WERI-Rb-1 (cell line): ENCODE data around the gene ADGRG3.

ENCODE experiments used
- DNase-seq: peaks from one replicate; pipeline ENCODE4 v3.0.0-alpha.2; 2020
- H3K27ac ChIP-seq: fragments of 250-450 bp; sonication (Bioruptor Pico); 2 replicates; pipeline ENCODE4 v1.5.1; 2020; ENCODE audit warnings: mild to moderate bottlenecking, moderate library complexity
- H3K27me3 ChIP-seq: fragments of 250-450 bp; sonication (Bioruptor Pico); 2 replicates; pipeline ENCODE4 v1.5.1; 2021; ENCODE audit warnings: mild to moderate bottlenecking, low read depth, moderate library complexity; ENCODE audit not compliant: insufficient read depth, severe bottlenecking
- H3K36me3 ChIP-seq: fragments of 250-450 bp; sonication (Bioruptor Pico); 2 replicates; pipeline ENCODE4 v1.5.1; 2020; ENCODE audit warnings: mild to moderate bottlenecking, moderate library complexity
- H3K4me3 ChIP-seq: 2 replicates; pipeline ENCODE4 v1.5.1; 2011; ENCODE audit warnings: low read depth, mild to moderate bottlenecking, control low read depth, low read length
- H3K9me3 ChIP-seq: fragments of 250-450 bp; sonication (Bioruptor Pico); 2 replicates; pipeline ENCODE4 v1.5.1; 2021; ENCODE audit warnings: mild to moderate bottlenecking, moderate library complexity; ENCODE audit not compliant: severe bottlenecking
- TF ChIP-seq, protein P1 (sequence below): IDR thresholded peaks from 2 replicates; pipeline ENCODE4 v1.5.1; 2011; ENCODE audit warnings: low read depth, mild to moderate bottlenecking, control low read depth, inconsistent platforms, low read length

ADGRG3 gene

DNA sequence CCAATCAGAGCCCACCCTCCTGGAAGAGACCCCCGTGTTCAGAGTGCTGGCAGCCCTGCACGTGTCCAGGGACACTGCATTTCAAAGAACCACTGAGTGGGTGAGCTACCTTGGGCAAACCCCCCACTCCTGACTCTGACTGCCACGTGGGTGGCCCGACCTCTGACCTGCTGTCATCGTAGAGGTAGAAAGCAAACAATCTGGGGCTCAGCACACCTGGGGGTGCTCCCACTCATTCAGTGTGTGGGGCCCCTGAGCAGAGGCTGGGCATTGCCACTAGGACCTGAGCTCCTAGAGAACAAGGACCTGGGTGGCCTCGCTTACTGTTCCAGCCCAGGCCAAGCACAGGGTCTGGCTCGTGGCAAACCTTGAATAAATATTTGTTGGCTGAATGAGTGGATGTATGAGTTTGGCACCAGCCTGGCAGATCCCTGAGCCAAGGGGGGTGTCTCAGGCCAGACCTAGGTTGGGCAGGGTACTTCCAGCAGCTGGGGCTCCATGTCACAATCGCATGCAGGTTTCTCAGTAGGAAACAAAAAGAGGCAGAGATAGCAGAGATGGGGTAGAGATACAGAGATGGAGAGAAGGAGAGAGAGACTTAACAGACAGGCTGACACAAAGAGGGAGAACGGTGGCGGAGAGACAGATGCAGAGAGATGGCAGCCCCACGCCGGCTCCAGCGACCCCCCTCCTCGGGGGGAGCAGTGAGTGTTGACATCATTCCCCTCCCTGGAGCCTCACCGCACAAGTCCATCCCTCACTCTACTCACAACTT lies 21.1 kb downstream of the ADGRG3 start:
- Histone ChIP-seq H3K4me3 (no peak overlapping the region), H3K27me3 (no peaks in the 10 kb centered on the region), H3K27ac (no peak overlapping the region), H3K9me3 (no peaks in the 10 kb centered on the region), H3K36me3 (no peaks in the 10 kb centered on the region)
- TF ChIP-seq, protein P1, sequence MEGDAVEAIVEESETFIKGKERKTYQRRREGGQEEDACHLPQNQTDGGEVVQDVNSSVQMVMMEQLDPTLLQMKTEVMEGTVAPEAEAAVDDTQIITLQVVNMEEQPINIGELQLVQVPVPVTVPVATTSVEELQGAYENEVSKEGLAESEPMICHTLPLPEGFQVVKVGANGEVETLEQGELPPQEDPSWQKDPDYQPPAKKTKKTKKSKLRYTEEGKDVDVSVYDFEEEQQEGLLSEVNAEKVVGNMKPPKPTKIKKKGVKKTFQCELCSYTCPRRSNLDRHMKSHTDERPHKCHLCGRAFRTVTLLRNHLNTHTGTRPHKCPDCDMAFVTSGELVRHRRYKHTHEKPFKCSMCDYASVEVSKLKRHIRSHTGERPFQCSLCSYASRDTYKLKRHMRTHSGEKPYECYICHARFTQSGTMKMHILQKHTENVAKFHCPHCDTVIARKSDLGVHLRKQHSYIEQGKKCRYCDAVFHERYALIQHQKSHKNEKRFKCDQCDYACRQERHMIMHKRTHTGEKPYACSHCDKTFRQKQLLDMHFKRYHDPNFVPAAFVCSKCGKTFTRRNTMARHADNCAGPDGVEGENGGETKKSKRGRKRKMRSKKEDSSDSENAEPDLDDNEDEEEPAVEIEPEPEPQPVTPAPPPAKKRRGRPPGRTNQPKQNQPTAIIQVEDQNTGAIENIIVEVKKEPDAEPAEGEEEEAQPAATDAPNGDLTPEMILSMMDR: no peak
- no peak for DNase-seq

DNA sequence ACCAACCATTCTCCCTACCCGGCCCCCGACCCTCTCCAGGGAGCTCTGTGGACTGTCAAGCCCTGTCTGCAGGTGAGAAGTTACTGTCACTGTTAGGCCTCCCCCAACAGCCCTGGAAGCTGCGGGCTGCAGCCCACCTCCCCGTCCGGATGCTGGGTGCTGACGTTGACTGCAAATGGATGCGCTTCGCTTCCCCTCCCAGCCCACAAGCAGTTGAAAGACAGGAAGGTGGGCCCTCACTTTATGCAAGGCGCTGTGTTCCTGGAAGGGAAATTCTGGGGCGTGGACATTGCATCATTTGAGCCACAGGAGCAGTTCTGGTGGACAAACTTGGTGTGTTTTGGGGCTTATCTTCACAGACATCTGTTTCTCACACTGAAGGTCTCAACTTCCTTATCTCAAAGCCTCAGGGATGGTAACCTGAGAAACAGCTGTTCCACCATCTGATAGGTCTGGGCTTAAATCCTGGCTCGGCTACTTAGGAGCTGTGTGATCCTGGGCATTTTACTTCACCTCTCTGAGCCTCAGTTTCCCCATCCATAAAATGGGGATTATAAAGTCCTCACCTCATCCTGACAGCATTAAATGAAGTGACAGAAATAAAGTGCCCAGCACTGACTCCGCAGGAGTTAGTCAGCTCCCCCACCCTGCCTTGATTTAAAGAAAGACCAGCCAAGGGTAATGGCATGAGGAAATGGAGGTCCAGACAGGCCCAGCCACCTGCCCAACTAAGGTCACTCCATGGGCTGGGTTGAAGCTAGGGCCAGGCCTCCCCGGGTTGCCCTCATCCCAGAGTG lies 21.9 kb downstream of the ADGRG3 start:
- no peak for DNase-seq
- no peak overlapping the region for H3K4me3 ChIP-seq
- no peak overlapping the region for H3K27ac ChIP-seq
- no peaks in the 10 kb centered on the region for H3K36me3 ChIP-seq
- H3K9me3 ChIP-seq: no peaks in the 10 kb centered on the region
- no peaks in the 10 kb centered on the region for H3K27me3 ChIP-seq
- TF ChIP-seq, protein P1: no peak

DNA sequence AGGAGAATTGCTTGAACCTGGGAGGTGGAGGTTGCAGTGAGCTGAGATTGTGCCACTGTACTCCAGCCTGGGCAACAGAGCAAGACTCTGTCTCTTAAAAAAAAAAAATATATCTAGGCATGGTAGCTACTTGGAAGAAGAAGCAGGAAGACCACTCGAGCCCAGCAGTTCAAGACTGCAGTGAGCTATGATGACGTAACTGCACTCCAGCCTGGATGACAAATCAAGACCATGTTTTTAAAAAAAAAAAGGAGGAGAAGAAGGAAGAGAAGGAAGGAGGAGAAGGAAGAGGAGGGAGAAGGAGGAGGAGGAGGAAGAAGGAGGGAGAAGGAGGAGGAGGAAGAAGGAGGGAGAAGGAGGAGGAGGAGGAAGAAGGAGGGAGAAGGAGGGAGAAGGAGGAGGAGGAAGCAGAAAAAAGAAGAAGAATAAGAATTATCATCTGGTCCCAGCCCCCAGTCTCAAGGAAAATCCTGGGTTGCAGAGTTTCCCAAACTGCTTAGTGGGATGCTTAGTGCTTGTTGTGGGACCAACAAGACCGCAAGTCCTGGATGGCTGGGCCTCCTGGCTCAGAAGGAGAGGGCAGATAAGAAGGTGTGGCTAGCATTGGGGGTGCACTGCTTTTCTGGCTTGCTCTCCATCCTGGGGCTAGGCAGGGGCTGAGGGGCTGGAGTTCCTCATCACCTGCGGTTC lies 22.8 kb downstream of the ADGRG3 start:
- DNase-seq: no peak
- no peaks in the 10 kb centered on the region for H3K27me3 ChIP-seq
- H3K36me3 ChIP-seq: no peaks in the 10 kb centered on the region
- no peak overlapping the region for H3K27ac ChIP-seq
- no peak overlapping the region for H3K4me3 ChIP-seq
- H3K9me3 ChIP-seq: no peaks in the 10 kb centered on the region
- TF ChIP-seq, protein P1: no peak

DNA sequence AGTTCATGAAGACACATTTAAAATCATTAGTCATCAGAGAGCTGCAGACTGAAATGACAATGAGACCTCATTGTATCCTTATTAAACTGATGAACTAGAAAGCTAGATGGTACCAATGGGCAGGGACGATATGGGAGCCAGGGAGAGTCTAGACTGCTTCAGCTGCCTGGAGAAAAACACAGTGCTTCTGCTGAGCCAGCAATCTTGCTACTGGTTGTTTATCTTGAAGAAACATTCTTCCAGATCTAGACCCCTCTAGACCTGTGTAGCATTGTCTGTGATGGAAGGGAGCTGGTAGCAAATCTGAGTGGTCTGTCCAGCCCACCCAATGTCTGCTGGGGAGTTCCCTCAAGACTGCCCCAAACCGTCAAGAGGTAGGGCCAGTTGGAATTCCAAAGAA lies 24.5 kb downstream of the ADGRG3 start:
- H3K27ac ChIP-seq: no peak overlapping the region
- no peak for DNase-seq
- TF ChIP-seq, protein P1: no peak
- H3K36me3 ChIP-seq: no peaks in the 10 kb centered on the region
- H3K9me3 ChIP-seq: no peaks in the 10 kb centered on the region
- no peaks in the 10 kb centered on the region for H3K27me3 ChIP-seq
- no peak overlapping the region for H3K4me3 ChIP-seq

DNA sequence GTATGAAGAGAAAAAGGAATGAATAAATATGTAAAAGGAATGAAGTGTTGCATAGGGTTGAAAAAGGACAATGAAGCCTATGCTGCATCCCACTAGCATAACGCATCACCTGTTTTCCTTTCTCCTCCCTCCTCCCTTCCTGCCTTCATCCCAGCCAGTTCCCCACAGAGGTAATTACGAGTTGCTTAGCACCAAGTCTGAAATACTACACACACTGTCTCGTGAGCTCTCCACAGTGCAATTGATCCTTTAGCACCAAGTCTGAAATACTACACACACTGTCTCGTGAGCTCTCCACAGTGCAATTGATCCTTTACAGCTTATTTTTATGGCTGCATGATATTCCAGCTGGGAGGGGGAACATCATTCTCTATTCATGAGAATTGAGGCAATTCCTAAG lies 25.4 kb downstream of the ADGRG3 start:
- no peak overlapping the region for H3K4me3 ChIP-seq
- TF ChIP-seq, protein P1: no peak
- no peak for DNase-seq
- H3K27ac ChIP-seq: no peak overlapping the region
- no peaks in the 10 kb centered on the region for H3K27me3 ChIP-seq
- no peaks in the 10 kb centered on the region for H3K9me3 ChIP-seq
- H3K36me3 ChIP-seq: no peaks in the 10 kb centered on the region
